GOT3 (cell line): ENCODE measurements around the gene TP53.
"Not testable (repeated sequence)": the region's sequence is repeated elsewhere in the genome, so short reads cannot be mapped to it uniquely, and the experiment has no call there.

ENCODE experiments used
- DNase-seq: peaks from one replicate; lab custom pipeline; 2025; ENCODE audit warnings: mixed read lengths; lab: John Stamatoyannopoulos, UW

The TP53 gene

GRCh38 chr17:7631398-7632380 lies 55.6 kb downstream of the TP53 start:
- DNase-seq, result no peak

DNA sequence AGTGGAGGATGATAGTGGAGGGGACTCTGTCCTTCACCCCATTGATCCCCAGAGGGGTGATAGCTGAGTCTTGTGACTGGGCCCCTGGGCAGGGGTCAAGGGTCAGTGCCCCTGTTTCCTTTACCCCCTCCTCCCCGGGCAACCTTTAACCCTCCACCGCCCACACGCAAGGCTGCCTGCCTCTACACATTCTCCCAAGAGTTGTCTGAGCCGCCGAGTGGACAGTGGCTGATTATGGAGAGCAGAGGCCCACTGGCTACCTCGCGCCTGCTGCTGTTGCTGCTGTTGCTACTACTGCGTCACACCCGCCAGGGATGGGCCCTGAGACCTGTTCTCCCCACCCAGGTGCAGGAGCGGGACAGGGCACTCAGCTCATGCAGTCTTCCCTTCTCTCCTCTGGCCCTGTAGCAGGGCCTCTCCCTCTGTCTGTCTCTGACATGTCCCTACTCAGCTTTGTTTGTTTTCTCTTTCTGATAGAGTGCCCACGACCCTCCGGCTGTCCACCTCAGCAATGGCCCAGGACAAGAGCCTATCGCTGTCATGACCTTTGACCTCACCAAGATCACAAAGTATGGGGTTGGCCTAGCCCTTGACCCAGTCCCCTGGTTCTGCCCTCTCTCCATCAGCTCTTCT lies 57.2 kb downstream of the TP53 start, which contains the start of gene SHBG:
TSS of gene SHBG (plus strand) at position 197 of the 633 bp plus-strand sequence. CDS start at position 235, 38 bp downstream.
- DNase-seq, result no peak

DNA sequence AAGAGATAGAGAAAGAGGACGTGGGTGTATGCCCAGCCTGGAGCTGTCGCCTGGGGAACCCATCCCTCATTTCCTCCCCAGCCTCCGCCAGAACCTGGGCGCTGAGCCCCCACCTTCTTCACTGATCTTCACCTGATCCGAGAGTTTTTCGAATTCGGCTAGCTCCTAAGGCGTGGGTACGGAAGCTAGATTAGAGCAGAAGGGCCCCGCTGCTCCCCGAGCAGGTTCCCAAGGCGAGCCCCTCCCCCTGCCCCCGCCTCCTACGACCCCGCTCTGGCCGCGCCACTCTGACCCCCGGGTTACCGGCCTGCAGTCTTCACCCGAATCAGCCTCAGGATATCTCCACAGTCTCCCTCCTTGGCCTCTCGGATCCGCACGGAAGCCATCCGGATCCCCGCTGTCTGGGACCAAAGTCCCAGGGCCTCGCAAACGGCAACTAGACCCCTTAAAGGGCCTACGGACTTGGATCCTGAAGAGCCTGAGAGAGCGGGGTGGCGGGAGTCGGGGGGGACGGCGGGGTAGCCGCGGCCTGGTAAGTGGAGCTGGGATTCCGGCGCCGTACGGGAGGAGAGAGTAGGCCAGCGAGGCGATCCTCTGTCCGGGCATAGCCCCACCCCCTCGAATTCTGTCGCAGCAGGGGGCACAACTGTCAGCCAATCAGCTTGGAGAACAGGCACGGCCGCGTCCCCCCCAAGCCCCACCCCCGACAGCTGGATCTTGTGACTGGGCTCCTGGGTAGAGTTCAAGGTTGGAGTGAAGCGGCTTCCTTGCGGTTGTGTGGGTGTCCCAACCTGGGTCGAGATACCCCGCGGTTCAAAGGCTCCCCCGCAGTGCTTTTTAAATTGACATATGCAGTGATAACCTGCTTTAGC lies 59.8 kb downstream of the TP53 start, which contains the start of gene SAT2:
TSS of gene SAT2 (minus strand) at position 572 of the 872 bp plus-strand sequence. CDS start at position 386, 186 bp downstream.
- peak; percentile 80 for DNase-seq

DNA sequence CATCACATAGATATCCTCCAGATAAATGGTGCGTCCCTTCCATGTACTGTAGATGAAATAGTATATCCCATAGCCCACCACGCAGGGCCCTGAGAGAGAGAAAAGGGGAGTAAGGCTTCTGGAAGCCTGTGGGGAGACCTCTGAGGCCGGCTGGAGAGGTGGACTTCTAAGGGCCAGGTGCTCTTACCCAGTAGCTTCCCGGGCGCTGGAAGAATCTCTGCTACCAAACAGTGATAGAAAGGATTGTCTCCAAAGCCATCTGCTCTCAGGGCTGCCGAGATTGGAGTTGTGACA lies 60.4 kb downstream of the TP53 start:
- no peak for DNase-seq

- DNase-seq, result no peak
Observed at GRCh38 chr17:7626307-7626706, 61.0 kb downstream of the TP53 start.

DNA sequence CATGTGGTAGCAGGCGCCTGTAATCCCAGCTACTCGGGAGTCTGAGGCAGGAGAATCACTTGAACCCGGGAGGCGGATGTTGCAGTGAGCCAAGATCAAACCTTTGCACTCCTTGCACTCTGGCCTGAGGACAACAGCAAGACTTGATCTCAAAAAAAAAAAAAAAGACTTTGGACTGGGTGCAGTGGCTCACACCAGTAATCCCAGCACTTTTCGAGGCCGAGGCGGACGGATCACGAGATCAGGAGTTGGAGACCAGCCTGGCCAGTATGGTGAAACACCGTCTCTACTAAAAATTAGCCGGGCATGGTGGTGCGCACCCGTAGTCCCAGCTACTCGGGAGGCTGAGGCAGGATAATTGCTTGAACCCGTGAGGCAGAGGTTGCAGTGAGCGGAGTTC lies 61.5 kb downstream of the TP53 start:
- not testable (repeated sequence) for DNase-seq

DNA sequence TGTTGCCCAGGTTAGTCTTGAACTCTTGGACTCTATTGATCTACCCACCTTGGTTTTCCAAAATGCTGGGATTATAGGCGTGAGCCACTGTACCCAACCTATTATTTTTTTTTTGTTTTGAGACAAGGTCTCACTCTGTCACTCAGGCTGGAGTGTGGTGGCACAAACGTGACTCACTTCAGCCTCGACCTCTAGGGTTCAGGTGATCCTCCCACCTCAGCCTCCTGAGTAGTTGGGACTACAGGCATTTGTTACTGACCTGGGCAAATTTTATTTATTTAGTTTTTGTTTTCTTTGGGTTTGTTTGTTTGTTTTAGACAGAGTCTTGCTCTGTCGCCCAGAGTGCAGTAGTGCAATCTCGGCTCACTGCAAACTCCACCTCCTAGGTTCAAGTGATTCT lies 63.6 kb downstream of the TP53 start:
- no peak for DNase-seq

DNA sequence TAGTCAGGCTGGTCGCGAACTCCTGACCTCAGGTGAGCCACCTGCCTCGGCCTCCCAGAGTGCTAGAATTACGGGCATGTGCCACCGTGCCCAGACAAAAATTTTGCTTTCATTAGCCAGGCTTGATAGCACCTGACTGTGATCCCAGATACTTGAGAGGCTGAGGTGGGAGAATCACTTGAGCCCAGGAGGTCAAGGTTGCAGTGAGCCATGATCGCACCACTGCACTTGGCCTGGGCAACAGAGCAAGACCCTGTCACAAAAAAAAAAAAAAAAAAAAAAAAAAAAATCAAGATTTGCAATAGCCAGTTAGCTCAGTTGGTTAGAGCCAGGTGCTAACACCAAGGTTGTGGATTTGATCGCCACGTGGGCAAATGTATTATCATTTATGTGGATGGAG lies 66.5 kb downstream of the TP53 start:
- no peak for DNase-seq

DNA sequence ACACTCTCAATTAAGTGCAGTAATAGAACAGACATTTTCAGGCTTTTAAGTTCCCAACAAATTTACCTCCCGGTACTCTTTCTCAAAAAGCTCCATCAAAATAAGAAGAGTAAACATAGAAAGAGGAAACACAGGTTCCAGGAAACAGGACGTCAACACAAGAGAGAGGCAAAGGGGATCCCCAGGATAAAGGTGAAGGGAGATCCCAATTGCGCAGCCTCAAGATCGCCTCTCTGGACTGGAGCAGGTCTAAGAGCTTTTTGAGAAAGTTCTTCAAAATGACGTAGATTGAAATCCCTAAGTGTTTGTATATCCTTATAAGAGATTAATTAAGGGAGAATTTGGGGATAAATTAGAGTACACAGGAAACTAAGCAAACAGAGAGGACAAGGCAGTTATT lies 68.7 kb downstream of the TP53 start:
- no peak for DNase-seq
